Measurements from ENCODE around the gene CADM1. TPM values are rescaled to one million over a fixed set of nuclear protein-coding genes. Genes with fewer than 3 reads are reported as not detected.

CADM1 gene
- total and polyA plus RNA-seq, 9 of the 15 experiments (the other 6 are each of a cell fraction or from before 2014, with no cell fraction given) = 0.42 TPM; not detected in 8

- H4K20me1 ChIP-seq (replicated peaks; ENCODE audit: control insufficient read depth, insufficient read depth, low read length) = 0 out of 2 replicates have a peak, but pooled peaks cover 2% of the 10 kb centered on the region
- no peaks in the 10 kb centered on the region for H3K36me3 ChIP-seq (ENCODE audit: control insufficient read depth, insufficient read depth, low read length)
- WGBS (ENCODE audit: insufficient coverage, low coverage, missing lambda C conversion rate) = 2% methylated on average over 9 of the region's 9 CpGs
- CTCF ChIA-PET (ENCODE audit: low intra/inter-chr PET ratio) = no interaction called here
- TF ChIP-seq CEBPZ (IDR thresholded peaks at IDR 0.05; ENCODE audit: borderline replicate concordance, low read depth, low read length) (no peak), TBP (optimal IDR thresholded peaks at IDR 0.05; ENCODE audit: low read depth, low read length) (no peak), RFX1 (IDR thresholded peaks at IDR 0.05) (no peak), LEF1 (IDR thresholded peaks at IDR 0.05) (no peak), ZNF140 (CRISPR knock-in tag; IDR thresholded peaks at IDR 0.05) (no peak)
- TF ChIP-seq, protein P1, sequence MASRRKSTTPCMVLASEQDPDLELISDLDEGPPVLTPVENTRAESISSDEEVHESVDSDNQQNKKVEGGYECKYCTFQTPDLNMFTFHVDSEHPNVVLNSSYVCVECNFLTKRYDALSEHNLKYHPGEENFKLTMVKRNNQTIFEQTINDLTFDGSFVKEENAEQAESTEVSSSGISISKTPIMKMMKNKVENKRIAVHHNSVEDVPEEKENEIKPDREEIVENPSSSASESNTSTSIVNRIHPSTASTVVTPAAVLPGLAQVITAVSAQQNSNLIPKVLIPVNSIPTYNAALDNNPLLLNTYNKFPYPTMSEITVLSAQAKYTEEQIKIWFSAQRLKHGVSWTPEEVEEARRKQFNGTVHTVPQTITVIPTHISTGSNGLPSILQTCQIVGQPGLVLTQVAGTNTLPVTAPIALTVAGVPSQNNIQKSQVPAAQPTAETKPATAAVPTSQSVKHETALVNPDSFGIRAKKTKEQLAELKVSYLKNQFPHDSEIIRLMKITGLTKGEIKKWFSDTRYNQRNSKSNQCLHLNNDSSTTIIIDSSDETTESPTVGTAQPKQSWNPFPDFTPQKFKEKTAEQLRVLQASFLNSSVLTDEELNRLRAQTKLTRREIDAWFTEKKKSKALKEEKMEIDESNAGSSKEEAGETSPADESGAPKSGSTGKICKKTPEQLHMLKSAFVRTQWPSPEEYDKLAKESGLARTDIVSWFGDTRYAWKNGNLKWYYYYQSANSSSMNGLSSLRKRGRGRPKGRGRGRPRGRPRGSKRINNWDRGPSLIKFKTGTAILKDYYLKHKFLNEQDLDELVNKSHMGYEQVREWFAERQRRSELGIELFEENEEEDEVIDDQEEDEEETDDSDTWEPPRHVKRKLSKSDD (conservative IDR thresholded peaks at IDR 0.05; ENCODE audit: low read length) = no peak
- TF ChIP-seq, protein P2, sequence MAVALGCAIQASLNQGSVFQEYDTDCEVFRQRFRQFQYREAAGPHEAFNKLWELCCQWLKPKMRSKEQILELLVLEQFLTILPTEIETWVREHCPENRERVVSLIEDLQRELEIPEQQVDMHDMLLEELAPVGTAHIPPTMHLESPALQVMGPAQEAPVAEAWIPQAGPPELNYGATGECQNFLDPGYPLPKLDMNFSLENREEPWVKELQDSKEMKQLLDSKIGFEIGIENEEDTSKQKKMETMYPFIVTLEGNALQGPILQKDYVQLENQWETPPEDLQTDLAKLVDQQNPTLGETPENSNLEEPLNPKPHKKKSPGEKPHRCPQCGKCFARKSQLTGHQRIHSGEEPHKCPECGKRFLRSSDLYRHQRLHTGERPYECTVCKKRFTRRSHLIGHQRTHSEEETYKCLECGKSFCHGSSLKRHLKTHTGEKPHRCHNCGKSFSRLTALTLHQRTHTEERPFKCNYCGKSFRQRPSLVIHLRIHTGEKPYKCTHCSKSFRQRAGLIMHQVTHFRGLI (CRISPR knock-in tag; IDR thresholded peaks at IDR 0.05) = no peak
- BruUV-seq (replicated peaks) = no TSS peak
- DNase-seq (ENCODE audit: extremely low read depth in 1 of 4, low spot score in 3 of 4) (no peak), ATAC-seq (no peak), FAIRE-seq (no peak)
- H3K4me1 ChIP-seq (replicated peaks in 1 of 2; ENCODE audit: control insufficient read depth in 2 of 2, insufficient read depth in 2 of 2, low read length in 2 of 2) = no peaks in the 10 kb centered on the region
- no peaks in the 10 kb centered on the region for H3K79me2 ChIP-seq (ENCODE audit: control insufficient read depth, insufficient read depth, low read length)
- H3K9me3 ChIP-seq (replicated peaks; ENCODE audit: control insufficient read depth, insufficient read depth, low read depth, low read length) = no peaks in the 10 kb centered on the region
- POLR2A ChIA-PET = interaction anchor here (0.5 kb wide), 1 partner anchor 58 kb away, joined by 3 read pairs; no protein-coding TSS in a partner anchor
- H3K9me1 ChIP-seq (ENCODE audit: control insufficient read depth, insufficient read depth, low read length) = no peaks in the 10 kb centered on the region
- H3K4me2 ChIP-seq (ENCODE audit: insufficient read depth, low read length) = no peak overlapping the region
- no peak overlapping the region for H2AFZ ChIP-seq (ENCODE audit: low read depth, low read length)
- no peak overlapping the region for H3K27ac ChIP-seq (ENCODE audit: extremely low read depth, low read depth, low read length)
- intact Hi-C loops (cut with micrococcal nuclease) = no loop called here
- in situ Hi-C loops (cut with MboI) = no loop called here
- no peak overlapping the region for H3K9ac ChIP-seq (ENCODE audit: insufficient read depth in 1 of 2, low read depth in 2 of 2, low read length in 2 of 2)
- H3K27me3 ChIP-seq (ENCODE audit: control insufficient read depth in 2 of 2, insufficient read depth in 2 of 2, low read length in 2 of 2) = no peaks in the 10 kb centered on the region
- H3K4me3 ChIP-seq = no peak overlapping the region
These were observed 82.7 kb downstream of the CADM1 start for GRCh38 chr11:115421352-115421991.

All from K562 (cell line).